IMR-90 (cell line): ENCODE data around the gene APOBEC3F. TPM values are rescaled to one million over a fixed set of nuclear protein-coding genes. Genes with fewer than 3 reads are reported as not detected.
A peak's percentile ranks its signal among the peaks of the same experiment; 100 is the strongest.

ENCODE experiments used
- ATAC-seq: fragments of 200-7000 bp; cut with Tn5 transposase; 2 replicates; pipeline ENCODE4 v1.9.1; 2020; ENCODE audit warnings: low read depth, mild to moderate bottlenecking, moderate library complexity
- BruUV-seq: library from RNA; stranded (reverse); fragments of 400-500 nt; replicated peaks from 2 replicates; lab custom pipeline; 2021; lab: Mats Ljungman, UMichigan
- CTCF ChIA-PET: fragments of 300-600 bp; formaldehyde crosslinking; extraction: SDS; loops from one replicate; lab custom pipeline; 2021; ENCODE audit warnings: antibody characterized with exemption; lab: Yijun Ruan, JAX
- POLR2A ChIA-PET: fragments of 300-600 bp; sonication (Branson Sonifier 250); formaldehyde crosslinking; loops from one replicate; lab custom pipeline; 2022; ENCODE audit warnings: antibody characterized with exemption; ENCODE audit not compliant: unreplicated experiment; lab: Charles Lee
- DNase-seq: peaks from one replicate; pipeline ENCODE4 v3.0.0; 2013
- H2AFZ ChIP-seq: replicated peaks from 2 replicates; pipeline ENCODE3; 2013; ENCODE audit warnings: low read length, mild to moderate bottlenecking; ENCODE audit not compliant: poor library complexity
- H2AK5ac ChIP-seq: 2 replicates; pipeline ENCODE4 v1.6.1; 2013; ENCODE audit warnings: low read depth, low read length, inconsistent platforms
- H2AK9ac ChIP-seq: replicated peaks from 2 replicates; pipeline ENCODE3; 2013; ENCODE audit warnings: mild to moderate bottlenecking, low read depth, low read length, moderate library complexity; ENCODE audit not compliant: poor library complexity
- H2BK120ac ChIP-seq: 2 replicates; pipeline ENCODE4 v1.6.1; 2013; ENCODE audit warnings: low read depth, low read length, inconsistent platforms
- H2BK15ac ChIP-seq: 3 replicates; pipeline ENCODE4 v1.6.1; 2013; ENCODE audit warnings: low read depth, low read length, inconsistent platforms
- H2BK20ac ChIP-seq: 2 replicates; pipeline ENCODE4 v1.6.1; 2013; ENCODE audit warnings: low read depth, mild to moderate bottlenecking, inconsistent platforms, low read length, moderate library complexity
- H2BK5ac ChIP-seq: 2 replicates; pipeline ENCODE4 v1.6.1; 2013; ENCODE audit warnings: mild to moderate bottlenecking, low read depth, low read length, inconsistent platforms; ENCODE audit not compliant: poor library complexity, severe bottlenecking
- H3K14ac ChIP-seq: replicated peaks from 2 replicates; pipeline ENCODE4 v1.6.1; 2013; ENCODE audit warnings: low read depth, low read length, inconsistent platforms
- H3K18ac ChIP-seq: 2 replicates; pipeline ENCODE4 v1.6.1; 2013; ENCODE audit warnings: low read depth, low read length, control low read depth
- H3K23ac ChIP-seq: 2 replicates; pipeline ENCODE4 v1.6.1; 2013; ENCODE audit warnings: low read depth, low read length, inconsistent platforms
- H3K27ac ChIP-seq: 2 replicates; pipeline ENCODE4 v1.5.1; 2013; ENCODE audit warnings: mild to moderate bottlenecking, control low read depth, low read length; ENCODE audit not compliant: insufficient read depth
- H3K27me3 ChIP-seq: 2 replicates; pipeline ENCODE4 v1.6.1; 2013; ENCODE audit warnings: low read length; ENCODE audit not compliant: control insufficient read depth, insufficient read depth
- H3K36me3 ChIP-seq: 2 replicates; pipeline ENCODE4 v1.6.1; 2013; ENCODE audit warnings: low read length, mixed read lengths; ENCODE audit not compliant: control insufficient read depth, insufficient read depth
- H3K4ac ChIP-seq: 2 replicates; pipeline ENCODE4 v1.6.1; 2013; ENCODE audit warnings: low read depth, low read length, inconsistent platforms
- H3K4me1 ChIP-seq: 2 replicates; pipeline ENCODE4 v1.6.1; 2013; ENCODE audit warnings: low read length, mixed read lengths; ENCODE audit not compliant: control insufficient read depth, insufficient read depth
- H3K4me2 ChIP-seq: 2 replicates; pipeline ENCODE4 v1.6.1; 2013; ENCODE audit warnings: low read depth, mild to moderate bottlenecking, control low read depth, low read length, moderate library complexity
- H3K4me3 ChIP-seq: 2 replicates; pipeline ENCODE4 v1.5.1; 2013; ENCODE audit warnings: low read depth, mild to moderate bottlenecking, control low read depth, low read length, moderate library complexity; ENCODE audit not compliant: insufficient read depth
- H3K56ac ChIP-seq: 2 replicates; pipeline ENCODE4 v1.6.1; 2013; ENCODE audit warnings: low read length, inconsistent platforms; ENCODE audit not compliant: insufficient read depth; ENCODE audit errors: extremely low read depth
- H3K79me1 ChIP-seq, 2 experiments: 2 replicates each; pipeline ENCODE4 v1.6.1; 2013; ENCODE audit warnings: low read length in 2 of 2, inconsistent platforms in 1 of 2, low read depth in 1 of 2
- H3K9ac ChIP-seq: 2 replicates; pipeline ENCODE4 v1.6.1; 2013; ENCODE audit warnings: low read depth, low read length, control low read depth
- H3K9me1 ChIP-seq: 2 replicates; pipeline ENCODE4 v1.6.1; 2013; ENCODE audit warnings: low read length, inconsistent platforms; ENCODE audit not compliant: insufficient read depth
- H3K9me3 ChIP-seq: 2 replicates; pipeline ENCODE4 v1.6.1; 2013; ENCODE audit warnings: low read length; ENCODE audit not compliant: control insufficient read depth, insufficient read depth
- H4K20me1 ChIP-seq: 2 replicates; pipeline ENCODE4 v1.6.1; 2013; ENCODE audit warnings: low read length, inconsistent platforms; ENCODE audit not compliant: insufficient read depth
- H4K5ac ChIP-seq: 2 replicates; pipeline ENCODE4 v1.6.1; 2013; ENCODE audit warnings: mild to moderate bottlenecking, low read depth, low read length, control low read depth
- H4K8ac ChIP-seq, 2 experiments: 2 replicates each; pipeline ENCODE4 v1.6.1; 2013; ENCODE audit warnings: low read depth in 2 of 2, low read length in 2 of 2, control low read depth in 1 of 2, inconsistent platforms in 1 of 2
- H4K91ac ChIP-seq: 2 replicates; pipeline ENCODE4 v1.6.1; 2013; ENCODE audit warnings: low read depth, low read length, inconsistent platforms; ENCODE audit not compliant: insufficient read depth
- BHLHE40 ChIP-seq: fragments of 150-350 bp; IDR thresholded peaks from 2 replicates; pipeline ENCODE4 v1.6.1; 2016; ENCODE audit warnings: mild to moderate bottlenecking, low read depth, low read length
- CEBPB ChIP-seq: IDR thresholded peaks from 2 replicates; pipeline ENCODE4 v1.6.1; 2012; ENCODE audit warnings: low read depth, low read length, improper control_type of control experiment
- CHD1 ChIP-seq: IDR thresholded peaks from 2 replicates; pipeline ENCODE4 v1.6.1; 2012; ENCODE audit warnings: low read depth, low read length, improper control_type of control experiment
- CTCF ChIP-seq: conservative IDR thresholded peaks from 2 replicates; pipeline ENCODE4 v1.5.1; 2012; ENCODE audit warnings: mild to moderate bottlenecking, low read depth, low read length, improper control_type of control experiment
- ELK1 ChIP-seq: fragments of 150-350 bp; IDR thresholded peaks from 2 replicates; pipeline ENCODE4 v1.6.1; 2016; ENCODE audit warnings: low read depth, mild to moderate bottlenecking, low read length, moderate library complexity, borderline replicate concordance
- FOS ChIP-seq: fragments of 150-350 bp; IDR thresholded peaks from 2 replicates; pipeline ENCODE4 v1.6.1; 2016; ENCODE audit warnings: low read depth, low read length
- MXI1 ChIP-seq: IDR thresholded peaks from 2 replicates; pipeline ENCODE4 v1.6.1; 2012; ENCODE audit warnings: low read depth, mild to moderate bottlenecking, low read length, moderate library complexity, borderline replicate concordance
- NFE2L2 ChIP-seq: fragments of 150-350 bp; IDR thresholded peaks from 2 replicates; pipeline ENCODE4 v1.6.1; 2016; ENCODE audit warnings: low read depth, mild to moderate bottlenecking, low read length
- RAD21 ChIP-seq: IDR thresholded peaks from 2 replicates; pipeline ENCODE4 v1.6.1; 2012; ENCODE audit warnings: low read length, improper control_type of control experiment
- RCOR1 ChIP-seq: IDR thresholded peaks from 2 replicates; pipeline ENCODE4 v1.6.1; 2012; ENCODE audit warnings: mild to moderate bottlenecking, low read length, improper control_type of control experiment; ENCODE audit not compliant: insufficient replicate concordance
- SMC3 ChIP-seq: fragments of 150-350 bp; IDR thresholded peaks from 2 replicates; pipeline ENCODE4 v1.6.1; 2016; ENCODE audit warnings: low read depth, mild to moderate bottlenecking, antibody characterized with exemption, low read length, moderate library complexity
- USF2 ChIP-seq: fragments of 150-350 bp; IDR thresholded peaks from 2 replicates; pipeline ENCODE4 v1.6.1; 2017; ENCODE audit warnings: mild to moderate bottlenecking, antibody characterized with exemption, low read length, low read depth
- WGBS, 2 experiments: methylation state at CpG; one replicate each; pipeline versions ENCODE4 v1.1.5 to v1.1.7; 2013; ENCODE audit warnings: missing lambda C conversion rate in 2 of 2; ENCODE audit not compliant: insufficient read length in 1 of 2; ENCODE audit errors: extremely low coverage in 2 of 2; 5-methylcytosine and 5-hydroxymethylcytosine counted together
- dilution Hi-C: fragments of 300-500 bp; cut with HindIII; formaldehyde crosslinking; loops from one replicate; pipeline ENCODE4 v1.14.3; 2018; ENCODE audit warnings: low sequenced_read_pairs; ENCODE audit not compliant: unreplicated experiment
- in situ Hi-C: fragments of 300-500 bp; cut with MboI; formaldehyde crosslinking; loops from 3 replicates; pipeline ENCODE4 v1.14.3; 2019; ENCODE audit warnings: low sequenced_read_pairs, inconsistent platforms, mixed read lengths
- intact Hi-C: fragments of 100-400 bp; cut with micrococcal nuclease; formaldehyde crosslinking; loops from 2 replicates; pipeline ENCODE4 v1.10.0; 2022
- polyA plus RNA-seq, 3 experiments: library from polyadenylated mRNA; depleted of rRNA; stranded (reverse); fragments of >200 nt; gene quantifications; 2 replicates each; pipeline ENCODE4 v1.2.3, GENCODE V29; 2012; ENCODE audit warnings: low replicate concordance in 1 of 3
- total RNA-seq: library from RNA; depleted of rRNA; stranded (reverse); fragments of >200 nt; gene quantifications from 2 replicates; pipeline ENCODE4 v1.2.3, GENCODE V29; 2012

APOBEC3F gene
- total and polyA plus RNA-seq, 2 of the 4 experiments (the other 2 are of a cell fraction) = 3.4 to 8.3 TPM

GRCh38 chr22:39080052-39080762, 39.5 kb downstream of the APOBEC3F start (continued):
- no peak for TF ChIP-seq USF2

GRCh38 chr22:39081016-39081415, 40.4 kb downstream of the APOBEC3F start:
- Histone ChIP-seq H2BK120ac (no peak overlapping the region), H4K8ac (no peak overlapping the region), H3K4me1 (peaks cover 4% of the 10 kb centered on the region), H3K27me3 (peaks cover 1% of the 10 kb centered on the region; the same call in 1 of the 2 replicates), H3K4ac (no peak overlapping the region), H3K27ac (no peak overlapping the region), H3K9me1 (no peaks in the 10 kb centered on the region), H2BK5ac (no peak overlapping the region), H3K4me2 (no peak overlapping the region), H4K91ac (no peak overlapping the region), H4K20me1 (no peaks in the 10 kb centered on the region), H2AFZ (no peak overlapping the region), H2BK15ac (no peak overlapping the region), H3K18ac (no peak overlapping the region), H2BK20ac (no peak overlapping the region), H2AK9ac (peak overlapping the region; percentile 7), H3K14ac (no peak overlapping the region), H4K5ac (no peak overlapping the region), H3K79me1 (peaks cover 0 to 7% of the 10 kb centered on the region in 2 experiments; a peak in 1 of 4 replicates), H3K23ac (no peak overlapping the region), H3K36me3 (no peaks in the 10 kb centered on the region; the same call in 1 of the 2 replicates), H3K56ac (no peak overlapping the region), H2AK5ac (no peak overlapping the region), H3K9me3 (no peaks in the 10 kb centered on the region), H3K4me3 (no peak overlapping the region), H3K9ac (no peak overlapping the region)
- ChIA-PET CTCF (interaction anchor here (0.9 kb wide), 1 partner anchor 27 kb away, joined by 3 read pairs; no protein-coding TSS in a partner anchor), POLR2A (no interaction called here)
- intact Hi-C loops = no loop called here
- ATAC-seq (no peak), DNase-seq (no peak)
- WGBS, 2 experiments = 100% methylated on average over 1 of the region's 12 CpGs; no CpG with 5 or more reads in 1 of the 2 experiments
- TF ChIP-seq CHD1 (no peak), FOS (no peak), CTCF (no peak), CEBPB (no peak), BHLHE40 (no peak), RCOR1 (no peak), SMC3 (no peak), RAD21 (no peak), NFE2L2 (no peak), ELK1 (no peak), MXI1 (no peak)
- in situ Hi-C loops = no loop called here
- dilution Hi-C loops = no loop called here
- no TSS peak for BruUV-seq
